HepG2 (cell line): ENCODE measurements around the gene COMMD10. TPM values are rescaled to one million over a fixed set of nuclear protein-coding genes. Genes with fewer than 3 reads are reported as not detected.
A peak's percentile ranks its signal among the peaks of the same experiment; 100 is the strongest.

Experiments used
- ATAC-seq: fragments of 200-7000 bp; cut with Tn5 transposase; 3 replicates; pipeline ENCODE4 v1.9.1; 2020; ENCODE audit warnings: mild to moderate bottlenecking, moderate library complexity
- BruUV-seq: library from RNA; stranded (reverse); fragments of 400-500 nt; replicated peaks from 2 replicates; lab custom pipeline; 2021; lab: Mats Ljungman, UMichigan
- CTCF ChIA-PET: fragments of 300-600 bp; formaldehyde crosslinking; extraction: SDS; loops from one replicate; lab custom pipeline; 2021; ENCODE audit warnings: low total read pairs, inconsistent platforms, low intra/inter-chr PET ratio; lab: Yijun Ruan, JAX
- POLR2A ChIA-PET: fragments of 350-600 bp; sonication (Branson Sonifier 250); formaldehyde crosslinking; loops from one replicate; lab custom pipeline; 2020; ENCODE audit warnings: antibody characterized with exemption, inconsistent platforms; lab: Yijun Ruan, JAX
- DNase-seq: peaks from one replicate; pipeline ENCODE4 v3.0.0-alpha.2; 2015; ENCODE audit warnings: low spot score
- FAIRE-seq: peaks from 3 replicates; lab custom pipeline; 2011; peaks lifted over from hg19 to GRCh38; lab: Jason Lieb, UNC
- H2AFZ ChIP-seq: one replicate; pipeline ENCODE4 v1.6.1; 2011; ENCODE audit warnings: low read length, inconsistent platforms
- H3K27ac ChIP-seq: fragments of 300-600 bp; 3 replicates; pipeline ENCODE4 v1.8.0; 2011; ENCODE audit warnings: mixed run types, mild to moderate bottlenecking, mixed read lengths, low read length, inconsistent platforms; ENCODE audit not compliant: insufficient read depth; ENCODE audit errors: extremely low read length
- H3K27me3 ChIP-seq, 2 experiments: fragments of 200-600 bp in 1 of 2; 2 replicates in 1 of 2; 3 replicates in 1 of 2; pipeline versions ENCODE4 v1.6.0 to v1.8.0; 2011; ENCODE audit warnings: low read length in 2 of 2, mild to moderate bottlenecking in 2 of 2, moderate library complexity in 2 of 2, inconsistent platforms in 1 of 2; ENCODE audit not compliant: insufficient read depth in 2 of 2, control insufficient read depth in 1 of 2
- H3K36me3 ChIP-seq, 2 experiments: fragments of 200-600 bp in 1 of 2; replicated peaks in 1 of 2; 2 replicates in 1 of 2; 3 replicates in 1 of 2; pipeline versions ENCODE4 v1.5.1 to v1.8.0; 2011; ENCODE audit warnings: low read length in 2 of 2, inconsistent platforms in 1 of 2; ENCODE audit not compliant: insufficient read depth in 2 of 2, control insufficient read depth in 1 of 2
- H3K4me1 ChIP-seq: 2 replicates; pipeline ENCODE4 v1.5.1; 2012; ENCODE audit warnings: low read length, inconsistent platforms; ENCODE audit not compliant: insufficient read depth
- H3K4me2 ChIP-seq: 2 replicates; pipeline ENCODE4 v1.6.0; 2011; ENCODE audit warnings: low read depth, low read length, inconsistent platforms
- H3K4me3 ChIP-seq, 3 experiments: fragments of 200-600 bp in 1 of 3; sonication (generic), shearing (Covaris generic) in 1 of 3; replicated peaks in 1 of 3; 2 replicates each; pipeline ENCODE4 v1.5.1; 2011 to 2016; ENCODE audit warnings: low read length in 3 of 3, inconsistent platforms in 2 of 3, low read depth in 2 of 3, mild to moderate bottlenecking in 2 of 3, control low read depth in 1 of 3, mixed read lengths in 1 of 3; ENCODE audit not compliant: insufficient read depth in 1 of 3
- H3K79me2 ChIP-seq: one replicate; pipeline ENCODE4 v1.6.1; 2011; ENCODE audit warnings: low read length, inconsistent platforms; ENCODE audit not compliant: insufficient read depth
- H3K9ac ChIP-seq: 2 replicates; pipeline ENCODE4 v1.6.0; 2011; ENCODE audit warnings: mild to moderate bottlenecking, low read depth, low read length, inconsistent platforms; ENCODE audit not compliant: insufficient read depth
- H3K9me3 ChIP-seq: 2 replicates; pipeline ENCODE4 v1.5.1; 2012; ENCODE audit warnings: mild to moderate bottlenecking, low read length
- H4K20me1 ChIP-seq: 2 replicates; pipeline ENCODE4 v1.6.0; 2011; ENCODE audit warnings: inconsistent platforms, mild to moderate bottlenecking, low read length, moderate library complexity; ENCODE audit not compliant: insufficient read depth
- BCL6 ChIP-seq: IDR thresholded peaks from 2 replicates; pipeline ENCODE4 v1.6.1; 2016; ENCODE audit warnings: missing genetic modification reagents, missing compliant biosample characterization
- CBX1 ChIP-seq: IDR thresholded peaks from one replicate; pipeline ENCODE4 v1.6.1; 2016; ENCODE audit warnings: antibody characterized with exemption, low read depth
- FOSL2 ChIP-seq: sonication (generic); formaldehyde crosslinking; IDR thresholded peaks from 2 replicates; pipeline ENCODE4 v1.4.0; 2020; ENCODE audit warnings: missing genetic modification reagents
- HNF4G ChIP-seq, 2 experiments: sonication (generic) in 1 of 2; formaldehyde crosslinking in 1 of 2; IDR thresholded peaks; 2 replicates each; pipeline versions ENCODE4 v1.4.0 to v1.6.1; 2011 to 2020; ENCODE audit warnings: borderline replicate concordance in 2 of 2, low read depth in 2 of 2, mild to moderate bottlenecking in 2 of 2, low read length in 1 of 2, missing genetic modification reagents in 1 of 2, moderate library complexity in 1 of 2
- JUND ChIP-seq: sonication (generic); formaldehyde crosslinking; IDR thresholded peaks from 2 replicates; pipeline ENCODE4 v1.8.0; 2022; ENCODE audit warnings: mild to moderate bottlenecking, missing genetic modification reagents
- KAT2B ChIP-seq: fragments of 150-350 bp; IDR thresholded peaks from 2 replicates; pipeline ENCODE4 v1.6.1; 2014; ENCODE audit warnings: low read depth, low read length, borderline replicate concordance
- KDM1A ChIP-seq: IDR thresholded peaks from 2 replicates; pipeline ENCODE4 v1.6.1; 2016; ENCODE audit warnings: missing compliant biosample characterization
- MAFF ChIP-seq: IDR thresholded peaks from 2 replicates; pipeline ENCODE4 v1.6.1; 2011; ENCODE audit warnings: low read depth, low read length, improper control_type of control experiment
- NFIC ChIP-seq: IDR thresholded peaks from 2 replicates; pipeline ENCODE4 v1.6.1; 2012; ENCODE audit warnings: mild to moderate bottlenecking, low read length, inconsistent platforms
- SMYD3 ChIP-seq: sonication (generic); formaldehyde crosslinking; IDR thresholded peaks from 2 replicates; pipeline ENCODE4 v1.8.1; 2023; ENCODE audit warnings: mild to moderate bottlenecking, missing genetic modification reagents
- ZFP36L2 ChIP-seq: sonication (generic); formaldehyde crosslinking; IDR thresholded peaks from 2 replicates; pipeline ENCODE4 v1.4.0; 2020; ENCODE audit warnings: missing genetic modification reagents
- ZFY ChIP-seq: sonication (generic); formaldehyde crosslinking; IDR thresholded peaks from 2 replicates; pipeline ENCODE4 v1.4.0; 2020; ENCODE audit warnings: missing genetic modification reagents
- ZKSCAN8 ChIP-seq: IDR thresholded peaks from 2 replicates; pipeline ENCODE4 v1.6.1; 2016; ENCODE audit warnings: borderline replicate concordance, missing genetic modification reagents, missing compliant biosample characterization
- ZNF501 ChIP-seq: sonication (generic); formaldehyde crosslinking; IDR thresholded peaks from 2 replicates; pipeline ENCODE4 v1.5.1; 2020; ENCODE audit warnings: mild to moderate bottlenecking, moderate library complexity, missing genetic modification reagents
- ZNF713 ChIP-seq: sonication (generic); formaldehyde crosslinking; IDR thresholded peaks from 2 replicates; pipeline ENCODE4 v1.4.0; 2020; ENCODE audit warnings: mild to moderate bottlenecking, missing genetic modification reagents
- ZNF891 ChIP-seq: sonication (generic); formaldehyde crosslinking; IDR thresholded peaks from 2 replicates; pipeline ENCODE4 v1.5.0; 2020; ENCODE audit warnings: mild to moderate bottlenecking, missing genetic modification reagents
- WGBS: methylation state at CpG from one replicate; pipeline ENCODE4 v1.1.6; 2017; ENCODE audit warnings: low lambda C conversion rate; 5-methylcytosine and 5-hydroxymethylcytosine counted together
- in situ Hi-C: cut with HindIII; loops from 2 replicates; pipeline ENCODE4 v1.10.0; 2017; ENCODE audit warnings: low pct_unique_long_range_greater_than_20kb; ENCODE audit not compliant: extremely low pct_ligation_motif_present
- intact Hi-C: fragments of 100-400 bp; cut with micrococcal nuclease; formaldehyde crosslinking; loops from one replicate; pipeline ENCODE4 v1.10.0; 2022; ENCODE audit not compliant: unreplicated experiment
- polyA plus RNA-seq, 8 experiments: library from polyadenylated mRNA; depleted of rRNA in 3 of 8; stranded (reverse) in 7 of 8; unstranded in 1 of 8; fragments of >200 nt; fragmentation: Illumina TruSeq in 4 of 8; extraction: Trizol in 4 of 8; gene quantifications; 2 replicates each; pipeline versions ENCODE4 v1.2.1 to v1.2.3, GENCODE V29; 2011 to 2016; ENCODE audit warnings: low read depth in 4 of 8, missing spikeins in 1 of 8, mixed read lengths in 1 of 8; ENCODE audit not compliant: insufficient read depth in 1 of 8
- total RNA-seq, 5 experiments: library from RNA; depleted of rRNA; stranded (reverse); fragments of >200 nt; fragmentation: Illumina TruSeq; extraction: Trizol; gene quantifications; 2 replicates each; pipeline ENCODE4 v1.2.3, GENCODE V29; 2016; ENCODE audit warnings: low read depth in 1 of 5
- TF ChIP-seq, protein P1 (sequence below): sonication (generic); formaldehyde crosslinking; IDR thresholded peaks from 2 replicates; pipeline ENCODE4 v1.4.0; 2020; ENCODE audit warnings: missing genetic modification reagents, mild to moderate bottlenecking, borderline replicate concordance
- TF ChIP-seq, protein P2 (sequence below): sonication (generic); formaldehyde crosslinking; IDR thresholded peaks from 2 replicates; pipeline ENCODE4 v1.8.0; 2022; ENCODE audit warnings: missing genetic modification reagents, mild to moderate bottlenecking, borderline replicate concordance
- TF ChIP-seq, protein P3 (sequence below): sonication (generic); formaldehyde crosslinking; IDR thresholded peaks from 2 replicates; pipeline ENCODE4 v1.4.0; 2020; ENCODE audit warnings: mild to moderate bottlenecking, missing genetic modification reagents
- TF ChIP-seq, protein P4 (sequence below): sonication (generic); formaldehyde crosslinking; IDR thresholded peaks from 2 replicates; pipeline ENCODE4 v1.5.0; 2020; ENCODE audit warnings: missing genetic modification reagents

Gene COMMD10
- total and polyA plus RNA-seq, 2 of the 13 experiments (the other 11 are each of a cell fraction or from before 2014, with no cell fraction given): 16.9 to 39.3 TPM

DNA sequence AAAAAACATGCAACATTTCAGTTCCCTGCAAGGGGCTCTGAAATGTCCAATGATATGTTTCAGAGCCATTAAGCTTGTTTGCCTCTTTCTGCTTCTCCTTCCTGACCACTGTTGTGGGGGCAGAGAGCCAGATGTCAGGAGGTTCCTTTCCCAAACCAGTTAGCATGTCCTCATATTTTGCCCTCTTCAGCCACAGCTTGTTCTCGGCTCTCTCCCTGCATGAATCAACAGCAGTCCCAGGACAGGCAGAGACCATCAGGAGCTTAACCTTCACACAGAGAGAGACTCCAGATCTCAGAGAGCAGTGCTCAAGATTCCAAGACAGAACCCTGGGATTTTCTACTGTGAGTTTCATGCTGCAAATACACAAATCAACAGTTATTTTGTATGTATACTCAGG is 218.5 kb downstream of the COMMD10 start:
- CTCF ChIA-PET: no interaction called here
- intact Hi-C loops (no loop called here), in situ Hi-C loops (no loop called here)
- BruUV-seq: no TSS peak
- H3K4me1 ChIP-seq: peaks cover 9% of the 10 kb centered on the region; the same call in 1 of the 2 replicates
- no peak overlapping the region for H3K9ac ChIP-seq
- H3K27me3 ChIP-seq: no peaks in the 10 kb centered on the region
- H4K20me1 ChIP-seq: no peaks in the 10 kb centered on the region
- no peak overlapping the region for H3K27ac ChIP-seq
- no peak for FAIRE-seq
- TF ChIP-seq ZNF713 (no peak), ZFY (CRISPR knock-in tag) (no peak), JUND (CRISPR knock-in tag) (no peak), SMYD3 (CRISPR knock-in tag) (no peak), ZNF891 (CRISPR knock-in tag) (no peak), NFIC (no peak), ZKSCAN8 (no peak), CBX1 (no peak), KDM1A (no peak), ZNF501 (CRISPR knock-in tag) (no peak), MAFF (no peak), KAT2B (no peak), ZFP36L2 (CRISPR knock-in tag) (no peak), HNF4G (IDR thresholded peaks at IDR 0.05; ENCODE audit: borderline replicate concordance, low read depth, low read length) (no peak), HNF4G (CRISPR knock-in tag; IDR thresholded peaks at IDR 0.05; ENCODE audit: borderline replicate concordance, low read depth) (no peak), BCL6 (CRISPR knock-in tag) (no peak), FOSL2 (CRISPR knock-in tag) (no peak)
- TF ChIP-seq, protein P1, sequence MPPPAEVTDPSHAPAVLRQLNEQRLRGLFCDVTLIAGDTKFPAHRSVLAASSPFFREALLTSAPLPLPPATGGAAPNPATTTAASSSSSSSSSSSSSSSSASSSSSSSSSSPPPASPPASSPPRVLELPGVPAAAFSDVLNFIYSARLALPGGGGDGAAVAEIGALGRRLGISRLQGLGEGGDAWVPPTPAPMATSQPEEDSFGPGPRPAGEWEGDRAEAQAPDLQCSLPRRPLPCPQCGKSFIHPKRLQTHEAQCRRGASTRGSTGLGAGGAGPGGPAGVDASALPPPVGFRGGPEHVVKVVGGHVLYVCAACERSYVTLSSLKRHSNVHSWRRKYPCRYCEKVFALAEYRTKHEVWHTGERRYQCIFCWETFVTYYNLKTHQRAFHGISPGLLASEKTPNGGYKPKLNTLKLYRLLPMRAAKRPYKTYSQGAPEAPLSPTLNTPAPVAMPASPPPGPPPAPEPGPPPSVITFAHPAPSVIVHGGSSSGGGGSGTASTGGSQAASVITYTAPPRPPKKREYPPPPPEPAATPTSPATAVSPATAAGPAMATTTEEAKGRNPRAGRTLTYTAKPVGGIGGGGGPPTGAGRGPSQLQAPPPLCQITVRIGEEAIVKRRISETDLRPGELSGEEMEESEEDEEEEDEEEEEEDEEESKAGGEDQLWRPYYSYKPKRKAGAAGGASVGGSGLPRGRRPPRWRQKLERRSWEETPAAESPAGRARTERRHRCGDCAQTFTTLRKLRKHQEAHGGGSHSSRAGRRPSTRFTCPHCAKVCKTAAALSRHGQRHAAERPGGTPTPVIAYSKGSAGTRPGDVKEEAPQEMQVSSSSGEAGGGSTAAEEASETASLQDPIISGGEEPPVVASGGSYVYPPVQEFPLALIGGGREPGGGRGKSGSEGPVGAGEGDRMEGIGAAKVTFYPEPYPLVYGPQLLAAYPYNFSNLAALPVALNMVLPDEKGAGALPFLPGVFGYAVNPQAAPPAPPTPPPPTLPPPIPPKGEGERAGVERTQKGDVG (CRISPR knock-in tag): no peak
- TF ChIP-seq, protein P2, sequence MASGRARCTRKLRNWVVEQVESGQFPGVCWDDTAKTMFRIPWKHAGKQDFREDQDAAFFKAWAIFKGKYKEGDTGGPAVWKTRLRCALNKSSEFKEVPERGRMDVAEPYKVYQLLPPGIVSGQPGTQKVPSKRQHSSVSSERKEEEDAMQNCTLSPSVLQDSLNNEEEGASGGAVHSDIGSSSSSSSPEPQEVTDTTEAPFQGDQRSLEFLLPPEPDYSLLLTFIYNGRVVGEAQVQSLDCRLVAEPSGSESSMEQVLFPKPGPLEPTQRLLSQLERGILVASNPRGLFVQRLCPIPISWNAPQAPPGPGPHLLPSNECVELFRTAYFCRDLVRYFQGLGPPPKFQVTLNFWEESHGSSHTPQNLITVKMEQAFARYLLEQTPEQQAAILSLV (CRISPR knock-in tag): no peak
- TF ChIP-seq, protein P3, sequence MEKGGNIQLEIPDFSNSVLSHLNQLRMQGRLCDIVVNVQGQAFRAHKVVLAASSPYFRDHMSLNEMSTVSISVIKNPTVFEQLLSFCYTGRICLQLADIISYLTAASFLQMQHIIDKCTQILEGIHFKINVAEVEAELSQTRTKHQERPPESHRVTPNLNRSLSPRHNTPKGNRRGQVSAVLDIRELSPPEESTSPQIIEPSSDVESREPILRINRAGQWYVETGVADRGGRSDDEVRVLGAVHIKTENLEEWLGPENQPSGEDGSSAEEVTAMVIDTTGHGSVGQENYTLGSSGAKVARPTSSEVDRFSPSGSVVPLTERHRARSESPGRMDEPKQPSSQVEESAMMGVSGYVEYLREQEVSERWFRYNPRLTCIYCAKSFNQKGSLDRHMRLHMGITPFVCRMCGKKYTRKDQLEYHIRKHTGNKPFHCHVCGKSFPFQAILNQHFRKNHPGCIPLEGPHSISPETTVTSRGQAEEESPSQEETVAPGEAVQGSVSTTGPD (CRISPR knock-in tag): no peak
- TF ChIP-seq, protein P4, sequence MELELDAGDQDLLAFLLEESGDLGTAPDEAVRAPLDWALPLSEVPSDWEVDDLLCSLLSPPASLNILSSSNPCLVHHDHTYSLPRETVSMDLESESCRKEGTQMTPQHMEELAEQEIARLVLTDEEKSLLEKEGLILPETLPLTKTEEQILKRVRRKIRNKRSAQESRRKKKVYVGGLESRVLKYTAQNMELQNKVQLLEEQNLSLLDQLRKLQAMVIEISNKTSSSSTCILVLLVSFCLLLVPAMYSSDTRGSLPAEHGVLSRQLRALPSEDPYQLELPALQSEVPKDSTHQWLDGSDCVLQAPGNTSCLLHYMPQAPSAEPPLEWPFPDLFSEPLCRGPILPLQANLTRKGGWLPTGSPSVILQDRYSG (CRISPR knock-in tag): no peak
- H2AFZ ChIP-seq: no peak overlapping the region
- peaks cover 0 to 4% of the 10 kb centered on the region in 2 experiments; a peak in 2 of 5 replicates for H3K36me3 ChIP-seq
- DNase-seq: no peak
- POLR2A ChIA-PET: no interaction called here
- H3K4me2 ChIP-seq: no peak overlapping the region
- WGBS: 92% methylated on average over 1 of the region's 1 CpG
- no peaks in the 10 kb centered on the region for H3K79me2 ChIP-seq
- ATAC-seq: peak; percentile 43; the same call in 2 of the 3 replicates
- no peak overlapping the region for H3K4me3 ChIP-seq
- peaks cover 6% of the 10 kb centered on the region for H3K9me3 ChIP-seq
